Measurements from ENCODE around the gene PLPPR1.
"Not testable (repeated sequence)": the region's sequence is repeated elsewhere in the genome, so short reads cannot be mapped to it uniquely, and the experiment has no call there.

The PLPPR1 gene

DNA sequence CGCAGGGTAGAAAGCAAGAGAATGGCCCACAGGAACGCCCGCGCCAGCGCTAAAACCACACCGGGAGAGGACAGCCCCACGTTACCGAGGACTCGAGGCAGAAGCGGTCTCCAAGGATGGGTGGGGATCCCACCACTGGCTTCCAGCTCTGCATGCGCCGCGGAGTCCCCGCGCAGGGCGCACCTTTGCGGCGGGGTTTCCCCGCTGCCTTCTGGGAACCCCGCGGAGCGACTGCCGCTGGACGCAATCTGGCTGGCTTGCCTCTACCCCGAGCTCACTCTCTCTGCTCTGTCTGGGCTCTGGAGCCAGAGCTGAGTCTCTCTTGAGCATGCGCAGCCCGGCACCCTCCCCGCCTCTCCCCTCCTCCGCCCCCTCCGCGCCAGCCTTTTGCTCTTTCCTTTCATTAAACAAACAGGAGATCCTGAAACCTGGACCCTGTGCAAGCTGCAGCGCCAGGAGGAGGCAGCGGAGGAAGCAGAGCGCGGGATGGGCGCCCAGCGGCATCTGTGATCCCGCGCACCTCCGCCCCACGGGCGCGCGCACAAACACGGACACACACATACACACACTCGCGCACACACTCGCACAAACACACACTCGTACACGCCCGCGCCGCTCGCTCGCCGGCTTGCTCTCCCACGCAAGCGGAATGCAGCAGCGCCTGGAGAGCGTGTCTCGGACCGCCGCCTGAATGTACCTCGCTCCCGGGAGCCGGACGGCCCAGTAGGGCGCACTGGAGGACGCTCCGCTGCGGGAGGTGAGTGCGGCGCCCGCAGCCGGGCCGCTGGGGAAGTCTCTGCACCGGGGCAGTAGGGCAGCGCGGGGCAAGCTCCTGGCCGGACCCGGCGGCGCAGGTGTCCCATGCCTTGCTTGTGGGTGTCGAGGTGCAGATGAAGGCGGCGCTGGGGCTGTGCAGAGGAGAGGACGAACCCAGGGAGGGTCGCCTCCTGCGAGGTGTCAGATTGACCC, at the start of gene PLPPR1:
Gene PLPPR1 (plus strand): TSS at position 382 of the 969 bp plus-strand sequence.
- DNase-seq: peak; percentile 62 to 94 (median 87)

GRCh38 chr9:100989731-100990130, 38.8 kb upstream of the PLPPR1 start:
- no peak for DNase-seq

GRCh38 chr9:100990605-100991381, 37.7 kb upstream of the PLPPR1 start:
- no peak for DNase-seq

GRCh38 chr9:100992632-100993031, 35.9 kb upstream of the PLPPR1 start:
- DNase-seq: no peak

DNA sequence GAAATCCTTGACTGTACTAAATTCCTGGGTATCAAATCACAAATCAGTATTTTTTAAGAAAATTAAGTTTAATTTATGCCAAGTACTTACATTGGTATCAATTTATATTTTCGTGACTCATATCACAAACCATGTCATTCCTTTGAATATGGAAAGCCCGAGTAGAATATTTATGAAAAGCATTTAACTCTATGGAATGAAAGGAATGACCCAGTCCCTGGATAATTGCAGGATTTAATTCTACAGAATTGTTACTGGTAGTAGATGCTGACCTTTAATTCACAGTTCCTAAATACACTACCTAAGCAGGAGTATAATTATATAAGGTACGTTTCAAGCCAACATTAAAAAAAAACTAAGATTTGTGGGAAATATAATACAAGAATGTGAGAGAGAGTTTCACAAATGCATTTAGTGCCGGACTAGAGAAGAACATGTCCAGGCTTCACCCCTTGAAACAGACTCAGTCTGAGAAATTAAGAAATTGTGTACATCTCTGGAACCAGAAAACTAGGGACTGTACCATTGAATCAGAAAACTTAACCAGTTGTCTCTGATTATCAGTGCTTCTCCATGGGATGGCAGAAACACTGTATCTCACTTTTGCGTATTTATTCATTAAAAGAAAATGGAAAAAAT, 28.5 kb upstream of the PLPPR1 start:
- DNase-seq: no peak

GRCh38 chr9:101005246-101005645, 23.3 kb upstream of the PLPPR1 start:
- DNase-seq: no peak

GRCh38 chr9:101014566-101014965, 14.0 kb upstream of the PLPPR1 start:
- no peak for DNase-seq

GRCh38 chr9:101018467-101018866, 10.1 kb upstream of the PLPPR1 start:
- DNase-seq: no peak

- DNase-seq: no peak
Measured at GRCh38 chr9:101022704-101023103, 5.8 kb upstream of the PLPPR1 start.

DNA sequence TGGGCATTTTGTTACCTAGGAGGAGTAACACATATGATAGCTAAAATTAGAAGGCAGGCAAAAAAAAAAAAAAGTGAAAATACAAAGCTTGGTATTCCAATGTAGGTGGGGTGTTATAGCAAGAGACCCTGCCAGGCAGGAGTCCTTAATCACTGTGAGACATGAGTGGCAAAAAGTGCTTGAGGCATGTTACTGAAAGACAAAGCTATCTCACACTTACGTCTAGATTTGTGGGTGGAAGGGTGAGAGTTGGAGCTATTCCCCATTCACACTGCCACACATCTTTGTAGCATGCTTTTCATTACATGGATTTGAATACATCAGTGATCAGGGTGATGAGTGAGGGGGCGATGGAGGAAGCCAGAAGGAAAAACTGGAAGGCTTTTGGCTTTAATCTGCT, 2.6 kb upstream of the PLPPR1 start:
- peak in 1 of 3 experiments; percentile 23 for DNase-seq

DNA sequence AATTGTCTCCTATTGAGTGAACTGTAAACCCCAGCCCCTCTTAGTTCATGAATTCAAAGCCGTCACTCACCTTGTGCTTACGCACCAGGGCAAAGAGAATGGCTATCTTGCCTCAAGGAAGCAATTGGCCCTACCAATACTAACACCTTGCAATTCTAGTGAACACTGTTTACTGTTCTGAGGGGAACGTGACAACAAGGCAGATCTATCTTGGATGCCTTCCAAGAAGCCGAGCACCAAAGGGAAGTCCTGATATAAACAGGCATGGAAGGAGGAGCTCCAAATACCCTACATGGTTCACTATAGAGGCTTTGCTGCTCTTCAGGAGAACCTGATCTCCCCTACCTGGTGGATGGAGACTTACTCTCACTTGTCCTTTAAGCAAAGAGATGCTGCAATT, 1.7 kb upstream of the PLPPR1 start:
- DNase-seq: peak; percentile 20 to 91 (median 62)

- peak in 2 of 3 experiments; percentile 62 to 78 for DNase-seq
Measured at GRCh38 chr9:101027236-101027635, 1.3 kb upstream of the PLPPR1 start.

DNA sequence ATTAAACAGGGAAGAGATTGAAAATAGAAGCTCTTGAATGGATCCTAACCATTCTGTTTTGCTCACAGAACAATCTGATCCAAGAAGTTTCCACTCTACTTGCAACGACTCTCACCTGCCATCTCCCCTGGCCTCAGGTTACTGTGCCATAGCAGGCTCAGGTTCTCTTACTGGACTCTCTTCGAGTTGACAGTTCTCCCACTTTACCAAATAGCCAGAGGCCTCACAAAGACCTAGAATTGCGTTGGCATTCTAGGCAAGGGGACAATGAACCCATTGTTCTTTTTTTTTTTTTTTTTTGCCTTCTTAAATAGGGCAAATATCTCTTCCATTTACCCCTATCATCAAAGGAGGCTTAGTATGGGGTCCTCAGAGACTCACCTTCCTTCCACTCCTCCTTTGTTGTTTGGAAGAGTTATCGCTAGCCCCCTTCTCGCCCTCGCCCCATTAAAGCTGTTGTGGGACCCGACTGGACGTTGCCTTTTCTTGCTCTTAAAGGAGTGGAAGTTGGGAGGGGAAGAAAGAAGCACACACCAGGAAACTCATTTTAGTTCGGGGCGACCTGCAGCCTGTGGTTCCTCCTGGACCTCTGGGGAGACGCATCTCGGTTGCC, 688 bp upstream of the PLPPR1 start:
- DNase-seq: peak in 2 of 3 experiments; percentile 43 to 62

GRCh38 chr9:101029315-101030085, 973 bp downstream of the PLPPR1 start:
- peak in 2 of 3 experiments; percentile 58 to 63 for DNase-seq

DNA sequence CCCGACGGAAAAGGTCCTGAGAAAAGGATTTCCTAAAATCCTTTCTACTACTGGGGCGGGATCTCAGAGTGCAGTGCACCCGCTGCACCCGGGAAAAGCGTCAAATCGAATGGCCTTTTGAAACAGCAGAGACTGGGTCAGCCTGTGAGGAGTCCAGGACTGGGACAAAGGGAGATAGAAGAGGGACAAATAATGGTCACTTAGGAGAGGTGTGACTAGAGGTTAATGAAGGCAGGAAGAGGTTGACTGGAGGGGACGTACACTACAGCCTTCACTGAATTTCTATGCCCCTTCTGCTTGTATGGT, 1.5 kb downstream of the PLPPR1 start:
- DNase-seq: no peak

GRCh38 chr9:101032426-101032825, 3.9 kb downstream of the PLPPR1 start:
- no peak for DNase-seq

GRCh38 chr9:101034222-101034621, 5.7 kb downstream of the PLPPR1 start:
- no peak for DNase-seq

DNA sequence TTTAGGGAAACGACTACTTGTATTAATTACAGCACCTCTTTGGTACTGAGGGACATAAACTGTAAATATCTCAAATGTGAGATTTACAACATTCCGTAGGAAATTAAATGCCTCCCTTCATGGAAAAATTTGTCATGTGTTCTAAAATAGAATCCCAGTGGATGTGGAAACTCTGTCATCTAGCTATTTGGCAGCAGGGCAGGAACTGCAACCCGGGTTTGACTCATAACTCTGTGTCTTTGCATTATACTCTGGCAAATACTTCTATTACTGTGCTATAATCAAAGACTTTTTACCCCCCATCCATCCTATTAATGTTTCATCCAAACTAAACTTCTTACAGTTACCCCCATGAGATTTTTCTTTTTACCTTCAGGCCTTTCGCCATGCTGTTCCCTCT, 6.6 kb downstream of the PLPPR1 start:
- DNase-seq: no peak

GRCh38 chr9:101037430-101037829, 8.9 kb downstream of the PLPPR1 start:
- peak in 1 of 3 experiments; percentile 19 for DNase-seq

DNA sequence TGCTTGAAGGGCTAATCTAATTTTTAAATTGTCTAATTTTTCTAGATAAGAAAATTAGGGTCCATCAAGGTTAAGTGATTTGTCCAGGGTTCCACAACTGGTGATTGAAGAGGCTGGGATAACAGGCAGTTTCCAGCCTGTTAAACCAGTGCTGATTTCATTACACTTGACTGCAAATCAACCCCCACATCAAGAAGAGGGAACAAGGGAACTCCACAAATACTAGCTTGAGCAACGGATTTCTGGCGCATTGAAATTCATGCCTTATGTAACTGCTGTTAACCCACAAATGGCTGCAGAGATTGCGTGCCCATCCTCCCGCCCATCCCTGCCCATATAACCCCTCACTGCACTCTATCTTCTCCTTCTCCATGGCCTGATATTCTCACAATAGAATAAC, 10.0 kb downstream of the PLPPR1 start:
- DNase-seq: no peak

DNA sequence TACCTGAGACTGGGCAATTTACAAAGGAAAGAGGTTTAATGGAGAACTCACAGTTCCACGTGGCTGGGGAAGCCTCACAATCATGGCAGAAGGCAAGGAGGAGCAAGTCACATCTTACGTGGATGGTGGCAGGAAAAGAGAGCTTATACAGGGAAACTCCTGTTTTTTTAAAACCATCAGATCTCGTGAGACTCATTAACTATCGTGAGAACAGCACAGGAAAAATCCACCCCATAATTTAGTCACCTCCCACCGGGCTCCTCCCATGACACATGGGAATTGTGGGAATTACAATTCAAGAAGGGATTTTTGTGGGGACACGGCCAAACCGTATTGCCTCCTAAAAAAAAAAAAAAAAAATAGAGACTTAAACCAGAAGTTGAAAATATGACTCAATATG, 11.1 kb downstream of the PLPPR1 start:
- not testable (repeated sequence) for DNase-seq

GRCh38 chr9:101047848-101048397, 19.4 kb downstream of the PLPPR1 start:
- DNase-seq: no peak
